ENCODE data around the gene PPM1N. TPM values are rescaled to one million over a fixed set of nuclear protein-coding genes. Genes with fewer than 3 reads are reported as not detected.

The PPM1N gene, protein sequence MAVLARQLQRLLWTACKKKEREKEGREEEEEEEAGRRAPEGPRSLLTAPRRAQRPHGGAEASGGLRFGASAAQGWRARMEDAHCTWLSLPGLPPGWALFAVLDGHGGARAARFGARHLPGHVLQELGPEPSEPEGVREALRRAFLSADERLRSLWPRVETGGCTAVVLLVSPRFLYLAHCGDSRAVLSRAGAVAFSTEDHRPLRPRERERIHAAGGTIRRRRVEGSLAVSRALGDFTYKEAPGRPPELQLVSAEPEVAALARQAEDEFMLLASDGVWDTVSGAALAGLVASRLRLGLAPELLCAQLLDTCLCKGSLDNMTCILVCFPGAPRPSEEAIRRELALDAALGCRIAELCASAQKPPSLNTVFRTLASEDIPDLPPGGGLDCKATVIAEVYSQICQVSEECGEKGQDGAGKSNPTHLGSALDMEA
- 6.8 to 9.0 TPM (median 7.4 TPM) in 5 replicates for total RNA-seq (2022; extraction: Qiagen RNA extraction)

DNA sequence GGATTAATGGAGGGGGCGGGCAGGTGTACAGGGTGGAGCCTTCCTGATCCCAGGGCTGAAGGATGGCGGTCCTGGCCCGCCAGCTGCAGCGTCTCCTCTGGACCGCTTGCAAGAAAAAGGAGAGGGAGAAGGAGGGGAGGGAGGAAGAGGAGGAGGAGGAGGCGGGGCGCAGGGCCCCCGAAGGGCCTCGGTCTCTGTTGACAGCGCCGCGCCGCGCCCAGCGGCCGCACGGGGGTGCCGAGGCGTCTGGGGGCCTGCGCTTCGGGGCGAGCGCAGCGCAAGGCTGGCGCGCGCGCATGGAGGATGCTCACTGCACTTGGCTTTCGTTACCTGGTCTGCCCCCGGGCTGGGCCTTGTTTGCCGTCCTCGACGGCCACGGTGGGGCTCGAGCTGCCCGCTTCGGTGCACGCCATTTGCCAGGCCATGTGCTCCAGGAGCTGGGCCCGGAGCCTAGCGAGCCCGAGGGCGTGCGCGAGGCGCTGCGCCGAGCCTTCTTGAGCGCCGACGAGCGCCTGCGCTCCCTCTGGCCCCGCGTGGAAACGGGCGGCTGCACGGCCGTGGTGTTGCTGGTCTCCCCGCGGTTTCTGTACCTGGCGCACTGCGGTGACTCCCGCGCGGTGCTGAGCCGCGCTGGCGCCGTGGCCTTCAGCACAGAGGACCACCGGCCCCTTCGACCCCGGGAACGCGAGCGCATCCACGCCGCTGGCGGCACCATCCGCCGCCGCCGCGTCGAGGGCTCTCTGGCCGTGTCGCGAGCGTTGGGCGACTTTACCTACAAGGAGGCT is at the start of gene PPM1N:
Gene PPM1N, plus strand, starts transcription at position 33 of the 785 bp plus-strand sequence. Its CDS starts 30 bp downstream, at position 63.

DNA sequence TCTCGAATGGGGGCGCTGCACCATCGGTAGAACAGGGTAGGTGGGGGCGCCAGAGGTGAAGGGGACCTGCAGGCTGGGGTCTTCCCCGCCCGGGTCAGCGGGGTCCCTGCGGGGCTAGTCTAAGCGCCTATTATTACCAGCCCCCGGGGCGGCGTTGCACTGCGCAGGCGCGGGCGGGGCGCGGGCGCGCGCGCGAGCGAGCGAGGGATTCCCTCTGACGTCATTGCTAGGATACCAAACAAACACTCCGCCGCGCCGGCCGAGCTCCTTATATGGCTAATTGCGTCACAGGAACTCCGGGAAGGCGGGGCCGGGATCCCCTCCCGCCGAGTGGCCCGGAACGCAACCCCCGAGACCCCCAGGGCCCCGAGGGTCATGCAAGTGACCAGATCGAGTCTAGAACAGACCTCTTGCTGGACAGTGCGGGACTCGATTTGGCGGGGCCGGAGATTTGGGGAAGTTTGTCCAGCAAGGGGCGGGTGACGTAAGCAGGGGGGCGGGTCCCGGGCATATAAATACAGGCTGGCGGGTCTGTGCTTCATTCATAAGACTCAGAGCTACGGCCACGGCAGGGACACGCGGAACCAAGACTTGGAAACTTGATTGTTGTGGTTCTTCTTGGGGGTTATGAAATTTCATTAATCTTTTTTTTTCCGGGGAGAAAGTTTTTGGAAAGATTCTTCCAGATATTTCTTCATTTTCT is 30.6 kb upstream of the PPM1N start, which contains the start of gene FOSB:
Gene FOSB, plus strand, starts transcription at position 541 of the 703 bp plus-strand sequence. CDS start 591 bp downstream, outside the sequence.

DNA sequence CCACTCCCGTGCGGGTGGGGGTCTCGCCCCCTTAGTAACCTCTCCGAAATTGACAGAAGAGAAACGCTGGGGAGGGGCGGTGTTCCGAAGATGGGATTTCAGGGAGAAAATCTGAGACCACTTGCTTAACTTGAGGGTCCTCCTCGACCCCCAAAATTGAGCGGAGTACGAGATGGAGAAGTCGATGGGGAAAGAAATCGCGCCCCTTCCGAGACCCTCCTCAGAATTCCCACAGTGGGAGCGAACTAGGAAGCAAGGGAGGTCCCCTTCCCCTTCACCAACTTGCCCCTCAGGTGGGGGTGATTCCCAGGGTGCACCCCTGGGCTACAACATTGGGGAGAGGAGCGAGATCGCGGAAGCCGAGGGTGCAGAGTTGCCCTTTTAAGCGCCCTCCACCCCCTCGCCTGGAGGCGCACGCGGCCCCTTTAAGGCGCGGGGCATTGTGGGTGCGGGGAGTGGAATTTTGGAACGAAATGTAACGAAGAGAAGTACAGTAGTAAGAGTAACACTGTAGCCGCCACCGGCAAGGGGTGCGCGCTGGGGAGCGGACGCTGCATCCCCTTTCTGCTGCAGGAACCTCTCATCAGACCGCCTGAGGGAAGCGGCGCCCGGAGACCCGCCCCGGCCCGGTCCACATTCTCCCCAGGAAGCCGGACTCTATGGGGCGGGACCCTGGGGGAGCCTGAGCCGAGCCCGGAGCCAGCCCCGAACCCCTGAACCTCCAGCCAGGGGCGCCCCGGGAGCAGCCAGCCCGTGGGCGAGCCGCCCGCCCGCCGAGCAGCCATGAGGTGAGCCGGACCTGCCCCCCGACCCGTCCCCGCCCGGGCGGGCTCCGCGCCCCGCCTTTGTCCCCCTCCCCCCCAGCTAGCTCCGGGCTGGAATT is 9.0 kb downstream of the PPM1N start, which contains the start of gene VASP:
Gene VASP, plus strand, starts transcription at position 491 of the 883 bp plus-strand sequence. Its CDS starts 293 bp downstream, at position 784.

Other genes starting within 250 kb of the PPM1N start
- gene MARK4, start 247.2 kb upstream of the PPM1N start, total RNA-seq (2022; extraction: Qiagen RNA extraction), result 6.7 to 12.7 TPM (median 8.1 TPM) in 5 replicates
- 0.05 TPM in 1 of 5 replicates, not detected in the others for gene CKM, start 175.6 kb upstream of the PPM1N start, total RNA-seq (2022; extraction: Qiagen RNA extraction)
- gene KLC3, start 157.7 kb upstream of the PPM1N start, total RNA-seq (2022; extraction: Qiagen RNA extraction), result 0.69 to 1.4 TPM (median 0.89 TPM) in 5 replicates
- gene ERCC2, start 127.9 kb upstream of the PPM1N start, total RNA-seq (2022; extraction: Qiagen RNA extraction), result 11.1 to 13.3 TPM (median 12.3 TPM) in 5 replicates
- gene PPP1R13L, start 93.4 kb upstream of the PPM1N start, total RNA-seq (2022; extraction: Qiagen RNA extraction), result 33.6 to 48.1 TPM (median 40.0 TPM) in 5 replicates
- gene POLR1G, start 91.8 kb upstream of the PPM1N start, total RNA-seq (2022; extraction: Qiagen RNA extraction), result 45.2 to 51.3 TPM (median 49.5 TPM) in 5 replicates
- gene ERCC1, start 74.5 kb upstream of the PPM1N start, total RNA-seq (2022; extraction: Qiagen RNA extraction), result 140 to 173 TPM (median 163 TPM) in 5 replicates
- gene FOSB, start 30.4 kb upstream of the PPM1N start, total RNA-seq (2022; extraction: Qiagen RNA extraction), result 10.5 to 18.6 TPM (median 11.7 TPM) in 5 replicates
- gene RTN2, start 1.4 kb upstream of the PPM1N start, total RNA-seq (2022; extraction: Qiagen RNA extraction), result 10.0 to 15.5 TPM (median 12.0 TPM) in 5 replicates
- gene VASP, start 9.0 kb downstream of the PPM1N start, total RNA-seq (2022; extraction: Qiagen RNA extraction), result 201 to 246 TPM (median 235 TPM) in 5 replicates
- gene OPA3, start 86.4 kb downstream of the PPM1N start, total RNA-seq (2022; extraction: Qiagen RNA extraction), result 14.6 to 19.6 TPM (median 18.2 TPM) in 5 replicates
- gene GPR4, start 103.8 kb downstream of the PPM1N start, total RNA-seq (2022; extraction: Qiagen RNA extraction), result 0.29 to 0.56 TPM (median 0.38 TPM) in 5 replicates
- 21.5 to 28.3 TPM (median 26.4 TPM) in 5 replicates for gene EML2, start 141.0 kb downstream of the PPM1N start, total RNA-seq (2022; extraction: Qiagen RNA extraction)
- gene GIPR, start 169.8 kb downstream of the PPM1N start, total RNA-seq (2022; extraction: Qiagen RNA extraction), result 2.5 to 3.5 TPM (median 2.8 TPM) in 5 replicates
- gene SNRPD2, start 193.5 kb downstream of the PPM1N start, total RNA-seq (2022; extraction: Qiagen RNA extraction), result 759 to 831 TPM (median 772 TPM) in 5 replicates
- gene QPCTL, start 194.2 kb downstream of the PPM1N start, total RNA-seq (2022; extraction: Qiagen RNA extraction), result 7.8 to 9.9 TPM (median 9.5 TPM) in 5 replicates
- 7.0 to 10.2 TPM (median 9.2 TPM) in 5 replicates for gene FBXO46, start 232.5 kb downstream of the PPM1N start, total RNA-seq (2022; extraction: Qiagen RNA extraction)
- gene MEIOSIN, start 235.0 kb downstream of the PPM1N start, total RNA-seq (2022; extraction: Qiagen RNA extraction), result 0.03 to 0.12 TPM (median 0.05 TPM) in 5 replicates

All from A549 treated with Hydrocortisone at 1 μM for 4 hours (cell line).